SU-DHL-6 (cell line): ENCODE data around the gene EIF3B.

ENCODE experiments used
- EZH2phosphoT487 ChIP-seq: fragments of 200-600 bp; sonication (generic), shearing (Covaris generic); conservative IDR thresholded peaks from 2 replicates; pipeline ENCODE4 v1.6.1; 2018; ENCODE audit warnings: mild to moderate bottlenecking, antibody characterized with exemption, low read length, moderate library complexity, mixed read lengths
- TF ChIP-seq, protein P1 (sequence below): fragments of 200-600 bp; sonication (generic); IDR thresholded peaks from one replicate; pipeline ENCODE4 v1.5.1; 2017; ENCODE audit warnings: antibody characterized with exemption, mild to moderate bottlenecking, low read length, moderate library complexity; ENCODE audit not compliant: insufficient read depth, poor library complexity, severe bottlenecking

GRCh38 chr7:2353936-2354185 lies 766 bp upstream of the EIF3B start:
- TF ChIP-seq, protein P1, sequence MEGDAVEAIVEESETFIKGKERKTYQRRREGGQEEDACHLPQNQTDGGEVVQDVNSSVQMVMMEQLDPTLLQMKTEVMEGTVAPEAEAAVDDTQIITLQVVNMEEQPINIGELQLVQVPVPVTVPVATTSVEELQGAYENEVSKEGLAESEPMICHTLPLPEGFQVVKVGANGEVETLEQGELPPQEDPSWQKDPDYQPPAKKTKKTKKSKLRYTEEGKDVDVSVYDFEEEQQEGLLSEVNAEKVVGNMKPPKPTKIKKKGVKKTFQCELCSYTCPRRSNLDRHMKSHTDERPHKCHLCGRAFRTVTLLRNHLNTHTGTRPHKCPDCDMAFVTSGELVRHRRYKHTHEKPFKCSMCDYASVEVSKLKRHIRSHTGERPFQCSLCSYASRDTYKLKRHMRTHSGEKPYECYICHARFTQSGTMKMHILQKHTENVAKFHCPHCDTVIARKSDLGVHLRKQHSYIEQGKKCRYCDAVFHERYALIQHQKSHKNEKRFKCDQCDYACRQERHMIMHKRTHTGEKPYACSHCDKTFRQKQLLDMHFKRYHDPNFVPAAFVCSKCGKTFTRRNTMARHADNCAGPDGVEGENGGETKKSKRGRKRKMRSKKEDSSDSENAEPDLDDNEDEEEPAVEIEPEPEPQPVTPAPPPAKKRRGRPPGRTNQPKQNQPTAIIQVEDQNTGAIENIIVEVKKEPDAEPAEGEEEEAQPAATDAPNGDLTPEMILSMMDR: no peak
- TF ChIP-seq EZH2phosphoT487: no peak
